Effector memory CD4-positive, alpha-beta T cell (primary cell): ENCODE measurements around the gene DACH1.

Experiments
- DNase-seq, 3 donors: peaks; one replicate each; pipeline ENCODE4 v3.0.0-alpha.2; 2020
- H3K27ac ChIP-seq: 2 replicates; pipeline ENCODE4 v1.7.0; 2013; ENCODE audit warnings: mild to moderate bottlenecking, low read length, moderate library complexity; ENCODE audit not compliant: insufficient read depth, poor library complexity, severe bottlenecking
- H3K27me3 ChIP-seq: replicated peaks from 2 replicates; pipeline ENCODE4 v1.7.0; 2013; ENCODE audit warnings: mild to moderate bottlenecking, low read length; ENCODE audit not compliant: insufficient read depth, control insufficient read depth, poor library complexity, severe bottlenecking
- H3K36me3 ChIP-seq: 2 replicates; pipeline ENCODE4 v1.7.0; 2013; ENCODE audit warnings: mild to moderate bottlenecking, low read length, moderate library complexity; ENCODE audit not compliant: control insufficient read depth, insufficient read depth
- H3K4me1 ChIP-seq: 2 replicates; pipeline ENCODE4 v1.7.0; 2013; ENCODE audit warnings: low read length, mild to moderate bottlenecking; ENCODE audit not compliant: control insufficient read depth, insufficient read depth, poor library complexity, severe bottlenecking
- H3K4me3 ChIP-seq: 2 replicates; pipeline ENCODE4 v1.7.0; 2013; ENCODE audit warnings: low read length, low read depth, mild to moderate bottlenecking; ENCODE audit not compliant: insufficient read depth, poor library complexity, severe bottlenecking
- H3K9me3 ChIP-seq: 2 replicates; pipeline ENCODE4 v1.7.0; 2013; ENCODE audit warnings: mild to moderate bottlenecking, low read length, moderate library complexity; ENCODE audit not compliant: control insufficient read depth

Gene DACH1

DNA sequence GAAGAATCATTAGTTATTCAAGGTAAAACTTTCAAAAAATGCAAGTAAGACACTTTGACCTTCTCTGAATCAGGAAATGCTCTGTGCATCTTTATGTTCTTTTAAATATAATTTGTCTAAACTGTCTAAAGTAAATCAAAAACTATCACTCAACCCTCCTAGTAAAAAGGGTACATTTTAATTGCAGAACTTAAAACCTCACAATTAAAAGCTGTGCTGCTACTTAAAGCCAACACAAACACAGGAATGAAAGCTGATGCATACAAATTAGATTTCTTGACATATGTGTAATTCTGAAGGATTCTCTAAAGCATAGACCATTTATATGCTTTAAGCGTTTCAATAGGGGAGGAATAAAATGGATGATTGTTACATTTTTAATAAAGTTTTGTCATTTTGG is 58.3 kb downstream of the DACH1 start:
- H3K9me3 ChIP-seq: no peaks in the 10 kb centered on the region

DNA sequence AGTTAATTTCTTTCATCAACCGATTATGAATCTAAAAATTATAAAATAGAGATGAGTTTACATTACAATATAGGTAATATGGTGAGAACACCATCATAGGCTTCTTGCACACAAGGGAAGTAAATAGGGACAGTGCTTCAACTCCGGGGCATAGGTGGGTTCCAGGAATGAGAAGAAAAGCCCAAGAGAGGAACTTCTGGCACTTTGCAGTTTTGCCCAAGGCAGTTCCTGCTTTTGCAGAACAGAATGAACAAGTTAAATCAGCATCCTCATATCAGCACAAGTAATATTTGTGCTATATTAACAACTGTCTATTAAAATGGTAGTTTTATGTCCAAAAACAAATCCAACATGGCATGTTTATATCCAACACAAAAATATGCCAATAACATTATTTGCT is 60.1 kb downstream of the DACH1 start:
- Histone ChIP-seq H3K9me3 (no peaks in the 10 kb centered on the region), H3K4me1 (no peaks in the 10 kb centered on the region), H3K27ac (no peak overlapping the region), H3K36me3 (no peaks in the 10 kb centered on the region), H3K4me3 (no peak overlapping the region), H3K27me3 (no peaks in the 10 kb centered on the region)
- no peak for DNase-seq

More for the DNA sequence above, 58.3 kb downstream of the DACH1 start:
- Histone ChIP-seq H3K27me3 (no peaks in the 10 kb centered on the region), H3K4me1 (no peaks in the 10 kb centered on the region), H3K36me3 (no peaks in the 10 kb centered on the region), H3K4me3 (no peak overlapping the region), H3K27ac (no peak overlapping the region)
- DNase-seq: no peak

DNA sequence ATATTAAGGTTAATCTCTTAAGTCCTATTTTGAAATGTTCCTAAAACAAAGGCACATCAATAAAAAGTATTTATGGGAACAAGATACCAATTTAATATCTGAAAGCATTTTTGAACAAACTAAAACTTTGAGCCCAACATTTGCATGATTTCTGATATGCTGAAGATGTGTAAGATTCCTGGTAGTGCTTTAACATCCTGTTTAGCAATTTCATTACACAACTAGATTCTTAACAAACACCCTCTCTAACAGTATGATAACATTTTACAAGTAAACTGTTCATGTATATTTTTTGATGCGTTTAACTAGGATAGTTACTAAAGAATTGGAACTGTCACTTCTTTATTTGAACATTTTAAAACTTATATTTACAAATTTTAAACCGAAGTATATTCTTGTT is 63.9 kb downstream of the DACH1 start:
- H3K27ac ChIP-seq: no peak overlapping the region
- no peaks in the 10 kb centered on the region for H3K36me3 ChIP-seq
- no peak overlapping the region for H3K4me3 ChIP-seq
- H3K27me3 ChIP-seq: no peaks in the 10 kb centered on the region
- H3K9me3 ChIP-seq: no peaks in the 10 kb centered on the region
- no peaks in the 10 kb centered on the region for H3K4me1 ChIP-seq
- DNase-seq: no peak

DNA sequence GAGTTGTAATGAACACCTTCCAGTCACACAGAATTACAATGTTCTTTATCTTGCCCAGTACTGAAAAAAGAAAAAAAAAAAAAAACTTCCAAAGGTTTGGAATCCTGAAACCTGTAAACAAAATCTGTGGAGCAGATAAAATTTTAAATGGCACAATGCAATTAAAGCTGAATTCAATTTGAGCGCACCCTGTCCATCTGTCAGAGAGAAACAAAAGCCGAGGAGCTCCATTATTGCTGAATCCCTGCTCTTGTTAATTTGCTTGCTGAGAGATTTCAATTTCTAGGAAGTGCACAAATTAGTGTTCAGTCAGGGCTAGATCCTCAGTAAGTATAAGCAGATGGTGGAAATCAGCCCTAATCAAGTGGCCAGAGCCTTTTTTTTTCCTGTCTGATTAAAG is 65.2 kb downstream of the DACH1 start:
- DNase-seq: no peak
- Histone ChIP-seq H3K9me3 (no peaks in the 10 kb centered on the region), H3K27ac (no peak overlapping the region), H3K36me3 (no peaks in the 10 kb centered on the region), H3K4me3 (no peak overlapping the region), H3K4me1 (no peaks in the 10 kb centered on the region), H3K27me3 (no peaks in the 10 kb centered on the region)

DNA sequence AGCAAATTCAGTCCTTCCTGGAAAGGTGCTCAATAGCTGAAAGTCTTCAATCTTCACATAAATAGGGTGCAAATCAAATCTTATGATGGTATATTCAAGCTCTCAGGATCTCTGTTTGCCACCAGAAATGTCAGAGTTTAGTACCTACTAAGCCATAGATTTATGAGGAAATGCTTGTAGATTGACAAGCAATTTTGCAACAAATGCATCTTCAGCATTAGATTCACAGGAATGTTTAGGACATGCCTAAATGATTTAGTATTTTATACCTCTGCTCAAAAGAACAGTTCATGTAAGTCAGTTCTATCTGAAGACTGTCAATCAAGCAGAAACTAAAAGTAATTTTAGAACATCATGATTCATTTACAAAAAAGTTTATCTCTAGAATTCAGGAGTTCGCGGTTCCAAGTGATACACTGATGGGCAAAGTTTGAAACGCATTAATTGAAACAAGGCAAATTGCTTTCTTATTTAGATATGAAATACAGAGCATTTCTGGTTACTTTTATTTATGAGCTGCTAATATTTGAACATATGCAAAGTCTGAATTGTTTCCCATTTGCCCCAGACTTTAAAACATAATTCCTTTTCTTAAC is 65.7 kb downstream of the DACH1 start:
- Histone ChIP-seq H3K27me3 (no peaks in the 10 kb centered on the region), H3K4me3 (no peak overlapping the region), H3K27ac (no peak overlapping the region), H3K4me1 (no peaks in the 10 kb centered on the region), H3K9me3 (no peaks in the 10 kb centered on the region), H3K36me3 (no peaks in the 10 kb centered on the region)
- DNase-seq: no peak

DNA sequence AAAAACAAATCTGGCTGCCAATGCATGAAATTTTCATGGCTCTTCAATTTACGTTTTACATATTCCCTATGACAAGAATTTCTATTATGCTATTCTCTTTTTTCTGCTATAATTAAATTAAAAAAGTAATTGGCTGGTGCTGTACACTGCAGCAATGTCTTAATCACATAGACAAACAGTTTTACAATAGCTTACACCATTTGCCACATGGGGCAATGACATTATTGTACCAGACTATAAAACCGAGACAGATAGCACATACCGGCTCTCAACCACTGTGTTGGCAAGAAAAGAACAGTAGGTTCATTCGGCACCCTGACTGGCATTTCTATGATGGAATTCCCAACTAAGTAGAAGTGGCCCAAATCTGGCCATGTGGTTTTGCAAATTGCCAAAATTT is 67.7 kb downstream of the DACH1 start:
- no peak overlapping the region for H3K4me3 ChIP-seq
- no peaks in the 10 kb centered on the region for H3K4me1 ChIP-seq
- H3K9me3 ChIP-seq: no peaks in the 10 kb centered on the region
- DNase-seq: no peak
- no peak overlapping the region for H3K27ac ChIP-seq
- H3K27me3 ChIP-seq: no peaks in the 10 kb centered on the region
- H3K36me3 ChIP-seq: no peaks in the 10 kb centered on the region

DNA sequence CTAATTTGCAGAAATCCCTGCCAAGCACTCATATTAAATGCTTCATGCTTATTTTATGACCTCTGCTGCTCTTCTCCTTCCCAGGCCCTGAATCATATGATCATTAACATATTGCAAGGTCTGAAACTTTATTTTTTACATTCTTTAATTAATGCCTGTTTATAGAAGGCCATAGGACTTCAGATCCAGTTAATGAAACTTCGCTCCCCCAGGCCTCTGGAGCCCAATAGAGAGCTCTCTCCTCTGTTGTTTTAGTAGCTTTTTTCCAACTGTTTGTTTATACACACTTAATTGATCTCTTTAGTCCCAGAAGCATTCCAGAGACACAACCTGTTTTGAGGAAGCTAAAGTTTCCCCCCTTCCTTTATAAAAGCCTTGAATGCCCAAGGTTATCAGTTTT is 68.3 kb downstream of the DACH1 start:
- no peak for DNase-seq
- no peaks in the 10 kb centered on the region for H3K36me3 ChIP-seq
- no peaks in the 10 kb centered on the region for H3K27me3 ChIP-seq
- no peak overlapping the region for H3K27ac ChIP-seq
- H3K4me3 ChIP-seq: no peak overlapping the region
- H3K9me3 ChIP-seq: no peaks in the 10 kb centered on the region
- no peaks in the 10 kb centered on the region for H3K4me1 ChIP-seq

DNA sequence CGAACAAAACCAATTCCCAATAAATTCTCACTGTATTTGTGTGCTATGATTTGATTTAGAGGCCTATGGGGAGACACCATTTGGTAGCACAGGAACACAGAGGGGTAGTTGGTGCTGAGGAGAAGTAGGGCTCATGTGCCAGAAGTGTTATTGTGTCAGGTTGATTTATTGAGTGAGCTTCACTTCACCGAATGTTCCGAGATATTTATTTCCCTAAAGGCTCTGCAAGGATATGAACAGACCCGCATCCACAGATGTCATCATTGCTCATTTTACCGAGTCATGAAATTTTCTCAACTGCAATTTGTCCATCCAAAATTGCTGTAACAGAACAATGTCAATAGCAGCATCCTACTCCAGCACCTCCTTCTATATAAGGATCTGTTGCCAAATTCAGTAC is 69.5 kb downstream of the DACH1 start:
- Histone ChIP-seq H3K27me3 (no peaks in the 10 kb centered on the region), H3K27ac (no peak overlapping the region)
- no peak for DNase-seq

DNA sequence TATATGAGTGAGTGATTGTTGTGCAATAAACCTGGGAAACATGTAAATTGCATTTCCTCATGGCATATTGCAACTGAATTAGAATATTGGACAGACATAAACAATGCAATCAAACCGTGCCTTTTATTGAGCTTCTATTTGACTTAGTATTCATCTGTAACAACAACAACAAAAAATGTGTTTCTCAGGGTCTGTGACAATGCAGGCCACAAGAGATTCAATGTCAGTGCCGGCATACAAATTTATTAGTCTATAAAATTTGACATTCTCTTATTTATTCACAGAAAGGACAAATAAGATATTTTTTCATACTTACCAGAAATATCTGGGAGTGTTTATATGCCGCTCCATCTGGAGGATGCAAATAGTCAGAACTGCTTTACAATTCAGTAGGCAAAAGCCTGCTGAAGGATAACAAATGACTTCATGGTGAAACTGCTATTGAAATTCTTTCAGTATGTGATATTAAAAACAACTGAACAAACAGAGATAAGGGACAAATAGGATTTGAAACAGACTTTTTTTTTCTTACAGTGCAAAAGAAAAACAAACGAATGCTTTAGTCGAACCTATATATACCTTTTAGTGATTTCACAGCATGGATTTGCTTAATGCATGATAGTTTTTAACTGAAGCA is 77.2 kb downstream of the DACH1 start:
- no peaks in the 10 kb centered on the region for H3K9me3 ChIP-seq
- DNase-seq: no peak
- no peaks in the 10 kb centered on the region for H3K4me1 ChIP-seq
- H3K4me3 ChIP-seq: no peak overlapping the region
- no peaks in the 10 kb centered on the region for H3K36me3 ChIP-seq
- no peak overlapping the region for H3K27ac ChIP-seq
- no peaks in the 10 kb centered on the region for H3K27me3 ChIP-seq

More for the DNA sequence above, 69.5 kb downstream of the DACH1 start:
- Histone ChIP-seq H3K9me3 (no peaks in the 10 kb centered on the region), H3K4me3 (no peak overlapping the region), H3K4me1 (no peaks in the 10 kb centered on the region), H3K36me3 (no peaks in the 10 kb centered on the region)

DNA sequence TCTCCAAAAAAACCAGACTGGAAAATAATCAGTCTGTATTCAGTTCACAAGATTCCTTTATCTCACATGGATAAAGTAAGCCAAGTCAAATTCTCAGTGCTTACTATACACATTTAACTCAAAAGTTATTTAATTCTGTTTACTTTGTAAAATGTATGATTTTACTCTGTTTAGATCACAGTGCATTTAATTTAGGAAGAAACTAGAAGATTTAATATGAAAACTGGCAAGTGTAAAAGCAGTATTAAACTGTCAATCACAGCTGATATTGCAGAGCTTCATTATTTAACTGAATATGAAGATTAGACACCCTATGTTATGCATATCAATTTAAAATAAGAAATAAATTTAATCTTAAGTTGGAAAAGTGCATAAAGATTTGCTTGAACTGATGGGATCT is 78.0 kb downstream of the DACH1 start:
- Histone ChIP-seq H3K27me3 (no peaks in the 10 kb centered on the region), H3K9me3 (no peaks in the 10 kb centered on the region), H3K36me3 (no peaks in the 10 kb centered on the region), H3K4me3 (no peak overlapping the region), H3K27ac (no peak overlapping the region), H3K4me1 (no peaks in the 10 kb centered on the region)
- no peak for DNase-seq
